PFSK-1 (cell line): ENCODE results near the gene SRSF6.

ENCODE experiments used
- FOXP2 ChIP-seq: optimal IDR thresholded peaks from 2 replicates; pipeline ENCODE3; 2011; ENCODE audit warnings: borderline replicate concordance, control low read depth, inconsistent platforms; ENCODE audit not compliant: insufficient read depth; ENCODE audit errors: extremely low read length, extremely low read depth
- POLR2AphosphoS5 ChIP-seq: IDR thresholded peaks from 2 replicates; pipeline ENCODE4 v1.6.1; 2012; ENCODE audit warnings: low read depth, mild to moderate bottlenecking, control low read depth, low read length, moderate library complexity
- REST ChIP-seq, 2 experiments: IDR thresholded peaks; 2 replicates each; pipeline versions ENCODE4 v1.6.1 to v1.8.0; 2011 to 2012; ENCODE audit warnings: low read depth in 2 of 2, low read length in 2 of 2, control low read depth in 1 of 2, inconsistent platforms in 1 of 2, mild to moderate bottlenecking in 1 of 2, moderate library complexity in 1 of 2; ENCODE audit not compliant: insufficient read depth in 1 of 2
- SIN3A ChIP-seq: IDR thresholded peaks from 2 replicates; pipeline ENCODE4 v1.6.1; 2012; ENCODE audit warnings: mild to moderate bottlenecking, low read length, moderate library complexity, borderline replicate concordance; ENCODE audit not compliant: insufficient read depth
- TAF1 ChIP-seq: IDR thresholded peaks from 2 replicates; pipeline ENCODE4 v1.6.1; 2012; ENCODE audit warnings: low read length, control low read depth, borderline replicate concordance; ENCODE audit not compliant: insufficient read depth

SRSF6 gene

GRCh38 chr20:43460172-43460829, 2.6 kb downstream of the SRSF6 start:
- no peak for TF ChIP-seq FOXP2
- no peak for TF ChIP-seq POLR2AphosphoS5
- no peak for TF ChIP-seq TAF1

- TF ChIP-seq FOXP2 (no peak), TAF1 (no peak), POLR2AphosphoS5 (no peak), SIN3A (no peak), REST (IDR thresholded peaks at IDR 0.05; ENCODE audit: insufficient read depth in 1 of 2, low read depth in 2 of 2, low read length in 2 of 2) (no peak)
These were observed 3.1 kb downstream of the SRSF6 start for GRCh38 chr20:43460830-43461200.

- TF ChIP-seq REST (IDR thresholded peaks at IDR 0.05; ENCODE audit: insufficient read depth in 1 of 2, low read depth in 2 of 2, low read length in 2 of 2) (no peak), FOXP2 (no peak), POLR2AphosphoS5 (no peak), SIN3A (no peak), TAF1 (no peak)
These were observed 4.4 kb downstream of the SRSF6 start for GRCh38 chr20:43461894-43462659.

- TF ChIP-seq POLR2AphosphoS5 = no peak
- TF ChIP-seq SIN3A = no peak
- TF ChIP-seq FOXP2 = no peak
- TF ChIP-seq TAF1 = no peak
- TF ChIP-seq REST (IDR thresholded peaks at IDR 0.05; ENCODE audit: insufficient read depth in 1 of 2, low read depth in 2 of 2, low read length in 2 of 2) = no peak
These were observed 5.2 kb downstream of the SRSF6 start for GRCh38 chr20:43462660-43463526.

GRCh38 chr20:43463527-43464218, 6.0 kb downstream of the SRSF6 start:
- TF ChIP-seq POLR2AphosphoS5 = no peak
- TF ChIP-seq TAF1 = no peak
- no peak for TF ChIP-seq FOXP2
- TF ChIP-seq SIN3A = no peak
- no peak for TF ChIP-seq REST (IDR thresholded peaks at IDR 0.05; ENCODE audit: insufficient read depth in 1 of 2, low read depth in 2 of 2, low read length in 2 of 2)
